ENCODE measurements around the gene SCRT2. TPM values are rescaled to one million over a fixed set of nuclear protein-coding genes. Genes with fewer than 3 reads are reported as not detected.

The SCRT2 gene
- total and polyA plus RNA-seq, 9 of the 15 experiments (the other 6 are each of a cell fraction or from before 2014, with no cell fraction given) = 0.04 to 0.75 (median 0.13) TPM; not detected in 2

DNA sequence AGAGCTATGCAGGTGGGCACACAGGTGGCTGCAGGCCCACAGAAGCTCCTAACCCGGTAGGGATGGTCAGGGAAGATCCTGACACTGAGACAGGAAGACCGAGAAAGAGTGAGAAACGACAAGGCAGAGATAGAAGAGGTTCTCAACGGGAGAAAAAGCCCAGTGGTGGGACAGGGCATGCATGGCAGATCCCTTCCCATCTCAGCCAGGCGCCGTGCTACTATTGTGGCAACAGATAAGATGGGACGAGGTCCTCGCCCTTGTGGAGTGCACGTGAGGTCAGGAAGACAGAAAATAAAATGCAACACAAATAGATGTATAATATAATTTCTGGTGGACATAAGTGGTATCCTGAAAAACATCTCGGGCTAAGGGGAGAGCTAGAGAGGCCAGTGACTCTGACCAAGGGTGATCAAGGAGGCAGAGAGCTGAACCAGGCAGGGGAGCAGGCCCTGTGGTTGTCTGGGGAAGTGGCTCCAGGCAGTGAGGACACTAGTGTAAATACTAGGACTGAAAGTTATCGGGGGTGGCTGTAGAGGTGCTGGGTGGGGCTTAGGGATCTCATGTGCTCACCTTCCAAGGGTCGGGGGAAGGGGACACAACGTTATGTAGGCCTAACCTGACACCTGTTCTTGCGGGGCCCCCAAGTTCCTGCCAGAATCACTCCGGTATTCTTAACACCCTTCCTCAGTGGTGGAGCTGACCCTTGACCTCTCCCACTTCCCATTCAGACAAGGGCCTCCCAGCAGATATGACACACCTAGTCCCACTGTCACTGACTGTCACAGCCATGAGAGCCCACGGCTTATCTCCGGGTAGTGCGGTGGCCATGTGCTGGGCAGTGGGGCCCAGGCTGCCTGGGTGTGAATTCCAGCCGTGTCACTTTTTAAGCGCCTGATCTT is 23.6 kb downstream of the SCRT2 start (continued):
- TF ChIP-seq, protein P1, sequence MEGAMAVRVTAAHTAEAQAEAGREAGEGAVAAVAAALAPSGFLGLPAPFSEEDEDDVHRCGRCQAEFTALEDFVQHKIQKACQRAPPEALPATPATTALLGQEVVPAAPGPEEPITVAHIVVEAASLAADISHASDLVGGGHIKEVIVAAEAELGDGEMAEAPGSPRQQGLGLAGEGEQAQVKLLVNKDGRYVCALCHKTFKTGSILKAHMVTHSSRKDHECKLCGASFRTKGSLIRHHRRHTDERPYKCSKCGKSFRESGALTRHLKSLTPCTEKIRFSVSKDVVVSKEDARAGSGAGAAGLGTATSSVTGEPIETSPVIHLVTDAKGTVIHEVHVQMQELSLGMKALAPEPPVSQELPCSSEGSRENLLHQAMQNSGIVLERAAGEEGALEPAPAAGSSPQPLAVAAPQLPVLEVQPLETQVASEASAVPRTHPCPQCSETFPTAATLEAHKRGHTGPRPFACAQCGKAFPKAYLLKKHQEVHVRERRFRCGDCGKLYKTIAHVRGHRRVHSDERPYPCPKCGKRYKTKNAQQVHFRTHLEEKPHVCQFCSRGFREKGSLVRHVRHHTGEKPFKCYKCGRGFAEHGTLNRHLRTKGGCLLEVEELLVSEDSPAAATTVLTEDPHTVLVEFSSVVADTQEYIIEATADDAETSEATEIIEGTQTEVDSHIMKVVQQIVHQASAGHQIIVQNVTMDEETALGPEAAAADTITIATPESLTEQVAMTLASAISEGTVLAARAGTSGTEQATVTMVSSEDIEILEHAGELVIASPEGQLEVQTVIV (CRISPR knock-in tag; IDR thresholded peaks at IDR 0.05; ENCODE audit: borderline replicate concordance) = no peak
- TF ChIP-seq ZFP1 (CRISPR knock-in tag; IDR thresholded peaks at IDR 0.05) = no peak
- no peak for TF ChIP-seq MYBL2 (IDR thresholded peaks at IDR 0.05; ENCODE audit: low read depth)
- TF ChIP-seq MYBL2 (CRISPR knock-in tag; IDR thresholded peaks at IDR 0.05; ENCODE audit: borderline replicate concordance) = no peak
- TF ChIP-seq LCOR (CRISPR knock-in tag; IDR thresholded peaks at IDR 0.05) = peak; percentile 52
- no peak for TF ChIP-seq ZNF696 (CRISPR knock-in tag; conservative IDR thresholded peaks at IDR 0.05)
- TF ChIP-seq, protein P2, sequence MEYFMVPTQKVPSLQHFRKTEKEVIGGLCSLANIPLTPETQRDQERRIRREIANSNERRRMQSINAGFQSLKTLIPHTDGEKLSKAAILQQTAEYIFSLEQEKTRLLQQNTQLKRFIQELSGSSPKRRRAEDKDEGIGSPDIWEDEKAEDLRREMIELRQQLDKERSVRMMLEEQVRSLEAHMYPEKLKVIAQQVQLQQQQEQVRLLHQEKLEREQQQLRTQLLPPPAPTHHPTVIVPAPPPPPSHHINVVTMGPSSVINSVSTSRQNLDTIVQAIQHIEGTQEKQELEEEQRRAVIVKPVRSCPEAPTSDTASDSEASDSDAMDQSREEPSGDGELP (CRISPR knock-in tag; IDR thresholded peaks at IDR 0.05; ENCODE audit: borderline replicate concordance) = peak; percentile 66; the same call in 1 of the 2 replicates
- TF ChIP-seq RBBP5 (IDR thresholded peaks at IDR 0.05; ENCODE audit: borderline replicate concordance, insufficient read depth, low read length, poor library complexity, severe bottlenecking) = peak; percentile 62
- TF ChIP-seq, protein P3, sequence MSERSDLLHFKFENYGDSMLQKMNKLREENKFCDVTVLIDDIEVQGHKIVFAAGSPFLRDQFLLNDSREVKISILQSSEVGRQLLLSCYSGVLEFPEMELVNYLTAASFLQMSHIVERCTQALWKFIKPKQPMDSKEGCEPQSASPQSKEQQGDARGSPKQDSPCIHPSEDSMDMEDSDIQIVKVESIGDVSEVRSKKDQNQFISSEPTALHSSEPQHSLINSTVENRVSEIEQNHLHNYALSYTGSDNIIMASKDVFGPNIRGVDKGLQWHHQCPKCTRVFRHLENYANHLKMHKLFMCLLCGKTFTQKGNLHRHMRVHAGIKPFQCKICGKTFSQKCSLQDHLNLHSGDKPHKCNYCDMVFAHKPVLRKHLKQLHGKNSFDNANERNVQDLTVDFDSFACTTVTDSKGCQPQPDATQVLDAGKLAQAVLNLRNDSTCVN (CRISPR knock-in tag; IDR thresholded peaks at IDR 0.05) = no peak
- no peak for TF ChIP-seq ZEB2 (IDR thresholded peaks at IDR 0.05)
- TF ChIP-seq, protein P4, sequence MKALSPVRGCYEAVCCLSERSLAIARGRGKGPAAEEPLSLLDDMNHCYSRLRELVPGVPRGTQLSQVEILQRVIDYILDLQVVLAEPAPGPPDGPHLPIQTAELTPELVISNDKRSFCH (CRISPR knock-in tag; IDR thresholded peaks at IDR 0.05) = no peak
- TF ChIP-seq, protein P4 (tag; IDR thresholded peaks at IDR 0.05) = peak; percentile 55; the same call in 1 of the 2 replicates
- TF ChIP-seq, protein P5, sequence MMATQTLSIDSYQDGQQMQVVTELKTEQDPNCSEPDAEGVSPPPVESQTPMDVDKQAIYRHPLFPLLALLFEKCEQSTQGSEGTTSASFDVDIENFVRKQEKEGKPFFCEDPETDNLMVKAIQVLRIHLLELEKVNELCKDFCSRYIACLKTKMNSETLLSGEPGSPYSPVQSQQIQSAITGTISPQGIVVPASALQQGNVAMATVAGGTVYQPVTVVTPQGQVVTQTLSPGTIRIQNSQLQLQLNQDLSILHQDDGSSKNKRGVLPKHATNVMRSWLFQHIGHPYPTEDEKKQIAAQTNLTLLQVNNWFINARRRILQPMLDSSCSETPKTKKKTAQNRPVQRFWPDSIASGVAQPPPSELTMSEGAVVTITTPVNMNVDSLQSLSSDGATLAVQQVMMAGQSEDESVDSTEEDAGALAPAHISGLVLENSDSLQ (IDR thresholded peaks at IDR 0.05) = peak; percentile 36; the same call in 1 of the 2 replicates
- TF ChIP-seq SNIP1 (IDR thresholded peaks at IDR 0.05; ENCODE audit: low read depth) = peak; percentile 32; the same call in 1 of the 2 replicates
- no peak for TF ChIP-seq PRPF4 (IDR thresholded peaks at IDR 0.05; ENCODE audit: insufficient read depth, low read depth, low read length, poor library complexity, severe bottlenecking)
- TF ChIP-seq, protein P6, sequence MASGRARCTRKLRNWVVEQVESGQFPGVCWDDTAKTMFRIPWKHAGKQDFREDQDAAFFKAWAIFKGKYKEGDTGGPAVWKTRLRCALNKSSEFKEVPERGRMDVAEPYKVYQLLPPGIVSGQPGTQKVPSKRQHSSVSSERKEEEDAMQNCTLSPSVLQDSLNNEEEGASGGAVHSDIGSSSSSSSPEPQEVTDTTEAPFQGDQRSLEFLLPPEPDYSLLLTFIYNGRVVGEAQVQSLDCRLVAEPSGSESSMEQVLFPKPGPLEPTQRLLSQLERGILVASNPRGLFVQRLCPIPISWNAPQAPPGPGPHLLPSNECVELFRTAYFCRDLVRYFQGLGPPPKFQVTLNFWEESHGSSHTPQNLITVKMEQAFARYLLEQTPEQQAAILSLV (tag; IDR thresholded peaks at IDR 0.05) = 0 out of 2 replicates have a peak, but pooled peaks have one; percentile 26
- TF ChIP-seq GTF2E2 (tag; IDR thresholded peaks at IDR 0.05) = 0 out of 2 replicates have a peak, but pooled peaks have one; percentile 53
- no peak for TF ChIP-seq PTBP1 (IDR thresholded peaks at IDR 0.05; ENCODE audit: low read depth, low read length)
- no peak for TF ChIP-seq KHSRP (IDR thresholded peaks at IDR 0.05)
- no peak for TF ChIP-seq ZNF253 (CRISPR knock-in tag; conservative IDR thresholded peaks at IDR 0.05)

Data from K562 (cell line).